ENCODE results near the gene ROPN1L.

Gene ROPN1L

GRCh38 chr5:10441992-10442435 lies 335 bp downstream of the ROPN1L start:
- TF ChIP-seq CTCF (IDR thresholded peaks at IDR 0.05; ENCODE audit: low read depth, low read length) = no peak
- H3K4me3 ChIP-seq (ENCODE audit: low read depth, low read length) = peak overlapping the region; percentile 72

GRCh38 chr5:10442576-10442975 lies 897 bp downstream of the ROPN1L start:
- peak overlapping the region; percentile 72 for H3K4me3 ChIP-seq (ENCODE audit: low read depth, low read length)
- no peak for TF ChIP-seq CTCF (IDR thresholded peaks at IDR 0.05; ENCODE audit: low read depth, low read length)

GRCh38 chr5:10445352-10445751 lies 3.7 kb downstream of the ROPN1L start:
- no peak for TF ChIP-seq CTCF (IDR thresholded peaks at IDR 0.05; ENCODE audit: low read depth, low read length)

GRCh38 chr5:10446490-10446889 lies 4.8 kb downstream of the ROPN1L start:
- no peak for TF ChIP-seq CTCF (IDR thresholded peaks at IDR 0.05; ENCODE audit: low read depth, low read length)
- no peak overlapping the region for H3K4me3 ChIP-seq (ENCODE audit: low read depth, low read length)

More at GRCh38 chr5:10445352-10445751, 3.7 kb downstream of the ROPN1L start:
- H3K4me3 ChIP-seq (ENCODE audit: low read depth, low read length) = no peak overlapping the region

GRCh38 chr5:10447041-10447440 lies 5.4 kb downstream of the ROPN1L start:
- TF ChIP-seq CTCF (IDR thresholded peaks at IDR 0.05; ENCODE audit: low read depth, low read length) = no peak
- H3K4me3 ChIP-seq (ENCODE audit: low read depth, low read length) = no peak overlapping the region

GRCh38 chr5:10448754-10449360 lies 7.2 kb downstream of the ROPN1L start:
- no peak overlapping the region for H3K4me3 ChIP-seq (ENCODE audit: low read depth, low read length)
- no peak for TF ChIP-seq CTCF (IDR thresholded peaks at IDR 0.05; ENCODE audit: low read depth, low read length)

GRCh38 chr5:10451137-10451824 lies 9.6 kb downstream of the ROPN1L start:
- no peak for TF ChIP-seq CTCF (IDR thresholded peaks at IDR 0.05; ENCODE audit: low read depth, low read length)
- H3K4me3 ChIP-seq (ENCODE audit: low read depth, low read length) = no peak overlapping the region

Data from WI38 (cell line).